Lung microvascular endothelial cell (primary cell): ENCODE data around the gene NRP1. TPM values are rescaled to one million over a fixed set of nuclear protein-coding genes. Genes with fewer than 3 reads are reported as not detected.
"Not testable (repeated sequence)": the region's sequence is repeated elsewhere in the genome, so short reads cannot be mapped to it uniquely, and the experiment has no call there.

Source experiments
- DNase-seq, 2 donors: peaks; one replicate each; pipeline versions ENCODE4 v3.0.0 to v3.0.0-alpha.2; 2010; ENCODE audit warnings: low read depth in 2 of 2
- total RNA-seq: library from RNA; depleted of rRNA; stranded (reverse); fragments of >200 nt; gene quantifications from 2 replicates; pipeline ENCODE4 v1.2.1, GENCODE V29; 2014

Gene NRP1
- total RNA-seq, 1 donor from 2014 or later = 6.5 TPM

DNA sequence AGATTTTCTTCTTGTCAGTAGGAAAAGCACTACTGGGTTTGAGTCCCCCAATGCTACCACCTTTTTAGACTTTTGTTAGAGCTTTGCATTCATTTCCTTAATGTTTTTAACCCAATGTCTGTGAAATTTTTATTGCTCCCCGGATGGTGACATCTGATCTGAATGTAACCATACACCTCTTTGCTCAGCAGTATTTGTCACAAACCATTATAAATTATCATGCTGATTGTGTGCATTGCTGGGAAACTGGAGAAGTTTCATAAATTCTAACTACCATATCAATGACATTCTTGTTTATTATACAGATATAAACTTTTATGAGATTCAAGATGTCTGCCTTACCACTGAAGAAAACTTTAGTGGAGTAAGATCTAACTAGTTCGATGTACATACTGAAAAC, 8.5 kb downstream of the NRP1 start:
- DNase-seq = no peak

DNA sequence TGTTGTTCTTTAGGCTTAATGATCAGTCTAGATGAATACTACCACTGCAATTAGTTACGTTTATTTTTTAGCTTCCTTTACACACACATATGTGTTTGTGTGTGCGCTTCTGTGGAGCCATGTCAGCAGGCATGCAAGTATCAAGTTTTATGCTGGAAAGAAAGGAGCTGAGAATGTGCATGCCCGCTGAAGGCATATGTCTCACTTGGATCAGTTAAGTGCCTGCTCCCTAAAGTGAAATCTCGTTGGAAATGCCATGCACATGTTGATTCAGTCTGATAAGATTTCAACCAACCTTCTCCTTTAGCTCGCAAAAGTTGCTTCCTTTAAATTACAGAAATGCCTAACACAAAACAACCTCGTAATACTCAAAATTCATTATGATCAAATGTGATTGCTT, 10.7 kb downstream of the NRP1 start:
- no peak for DNase-seq

DNA sequence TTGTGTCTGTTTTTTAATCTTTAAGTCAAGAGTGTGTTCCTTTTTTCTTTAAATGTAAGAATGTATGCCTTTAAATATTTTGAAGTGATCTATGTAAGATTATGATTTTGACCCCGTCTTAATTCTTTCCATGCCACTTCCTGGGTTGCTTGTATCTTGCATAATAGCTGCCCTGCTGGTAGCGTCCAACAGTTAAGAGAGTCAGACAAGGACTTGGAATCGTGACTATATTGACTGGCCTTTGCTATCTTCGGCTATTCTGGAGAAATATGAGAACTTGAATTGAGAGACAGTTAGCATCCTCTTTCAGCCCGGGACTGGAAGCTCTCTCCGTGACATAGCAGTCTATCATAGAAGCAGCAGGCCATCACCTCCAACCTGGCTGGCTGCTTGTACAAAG, 13.0 kb downstream of the NRP1 start:
- DNase-seq = no peak

GRCh38 chr10:33320288-33320687, 14.2 kb downstream of the NRP1 start:
- no peak for DNase-seq

GRCh38 chr10:33315891-33316290, 18.6 kb downstream of the NRP1 start:
- peak in 1 of 2 donors; percentile 35 for DNase-seq

DNA sequence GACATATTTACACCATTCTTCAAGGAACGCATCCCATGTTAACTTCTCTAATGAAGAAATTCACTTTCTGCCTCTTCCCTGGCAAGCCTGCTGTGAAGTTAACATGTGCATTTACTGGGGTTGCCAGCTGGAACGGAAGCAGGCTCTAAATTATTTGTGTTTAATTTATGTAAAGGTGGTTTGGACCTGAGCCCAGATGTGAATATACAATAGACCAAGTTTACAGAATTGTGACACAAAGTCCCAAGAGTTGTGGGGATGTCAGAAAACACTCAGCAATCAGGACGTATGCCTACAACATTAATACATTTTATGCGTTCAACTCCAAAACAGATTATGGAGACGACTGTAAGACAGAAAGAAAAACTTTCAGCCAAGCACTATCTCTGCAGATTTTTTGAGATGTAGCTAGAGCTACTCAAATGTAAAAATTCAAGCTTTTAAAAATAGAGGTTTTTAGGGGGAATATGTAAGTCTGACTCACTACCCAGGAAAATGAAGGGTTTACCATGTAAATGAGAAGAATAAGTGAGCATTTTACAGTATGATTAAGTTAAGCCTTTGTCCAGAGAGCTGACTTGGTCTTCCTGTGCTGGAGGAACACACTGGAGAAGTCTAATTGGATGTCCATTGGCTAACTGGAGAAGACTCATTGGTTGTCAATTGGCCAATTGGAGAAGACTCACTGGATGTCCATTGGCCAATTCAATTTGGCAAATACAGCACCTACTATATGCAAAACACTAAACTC, 19.5 kb downstream of the NRP1 start:
- peak; percentile 76 to 83 for DNase-seq

- DNase-seq = peak in 1 of 2 donors; percentile 40
These were observed 22.8 kb downstream of the NRP1 start for GRCh38 chr10:33311640-33312039.

DNA sequence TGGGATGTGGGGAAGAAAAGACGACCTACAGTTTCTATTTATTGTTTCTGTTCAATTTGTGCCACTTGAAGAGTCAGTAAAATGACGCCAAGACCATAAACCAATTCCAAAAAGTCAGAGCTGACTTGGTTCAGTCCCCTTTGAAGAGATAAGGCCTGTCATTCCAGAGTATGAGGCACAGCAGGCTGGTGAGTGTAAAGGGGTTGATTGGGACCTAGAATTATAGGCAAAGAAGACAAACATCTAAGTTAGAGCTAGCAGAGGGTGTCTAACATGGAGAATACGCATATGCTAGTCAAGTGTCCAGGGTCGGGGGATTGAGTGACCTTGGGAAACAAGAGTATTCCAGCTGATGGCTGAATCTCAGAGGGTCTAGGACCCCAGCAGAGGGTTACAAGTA, 23.6 kb downstream of the NRP1 start:
- DNase-seq = no peak

- peak in 1 of 2 donors; percentile 54 for DNase-seq
These were observed 25.1 kb downstream of the NRP1 start for GRCh38 chr10:33309406-33309805.

DNA sequence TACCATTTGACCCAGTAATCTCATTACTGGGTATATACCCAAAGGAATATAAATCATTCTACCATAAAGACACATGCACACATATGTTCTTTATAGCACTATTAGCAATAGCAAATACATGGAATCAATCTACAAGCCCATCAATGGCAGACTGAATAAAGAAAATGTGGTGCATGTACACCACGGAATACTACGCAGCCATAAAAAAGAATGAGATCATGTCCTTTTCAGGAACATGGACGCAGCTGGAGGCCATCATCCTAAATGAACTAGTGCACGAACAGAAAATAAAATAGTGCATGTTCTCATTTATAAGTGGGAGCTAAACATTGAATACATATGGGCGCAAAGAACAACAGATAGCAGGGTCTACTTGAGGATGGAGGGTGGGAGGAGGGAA, 26.6 kb downstream of the NRP1 start:
- no peak for DNase-seq

GRCh38 chr10:33306701-33307519, 27.6 kb downstream of the NRP1 start:
- DNase-seq = peak; percentile 56 to 63

- peak in 1 of 2 donors; percentile 56 for DNase-seq
These were observed 28.3 kb downstream of the NRP1 start for GRCh38 chr10:33306126-33306525.

- no peak for DNase-seq
These were observed 29.8 kb downstream of the NRP1 start for GRCh38 chr10:33304423-33305225.

- DNase-seq = no peak
These were observed 30.5 kb downstream of the NRP1 start for GRCh38 chr10:33303988-33304387.

GRCh38 chr10:33302208-33302829, 32.1 kb downstream of the NRP1 start:
- DNase-seq = peak; percentile 29 to 69

DNA sequence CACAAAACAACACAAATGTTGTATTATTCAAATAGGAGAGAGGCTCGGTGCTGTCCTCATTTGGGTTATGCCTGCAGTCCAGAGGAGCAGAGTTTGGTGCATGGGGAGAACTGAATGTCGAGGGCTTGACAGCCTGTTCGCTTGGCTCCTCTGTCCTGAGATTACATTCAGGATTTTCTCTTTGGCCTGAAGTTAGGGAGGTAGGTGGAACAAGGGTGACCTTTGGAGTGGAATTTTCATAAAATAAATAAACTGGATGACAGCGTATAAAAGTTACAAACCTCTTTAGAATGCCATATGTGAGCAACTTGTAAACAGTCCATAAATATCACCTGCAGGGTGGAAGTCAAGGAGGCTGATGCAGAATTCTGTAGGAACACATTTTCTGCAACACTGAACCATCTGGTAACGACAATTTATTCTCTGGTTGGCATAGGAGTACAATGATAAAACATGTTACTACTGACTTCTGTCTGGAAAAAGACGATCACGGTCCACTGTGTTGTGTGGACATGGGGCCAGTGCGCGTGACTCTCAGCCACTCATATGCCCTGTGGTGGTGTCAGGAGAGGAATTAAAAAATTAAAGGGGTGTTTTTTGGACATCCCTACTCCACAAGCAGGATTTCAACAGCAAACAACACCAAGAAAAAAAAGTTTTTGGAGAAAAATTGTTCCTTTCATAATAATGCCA, 33.2 kb downstream of the NRP1 start:
- DNase-seq = no peak

DNA sequence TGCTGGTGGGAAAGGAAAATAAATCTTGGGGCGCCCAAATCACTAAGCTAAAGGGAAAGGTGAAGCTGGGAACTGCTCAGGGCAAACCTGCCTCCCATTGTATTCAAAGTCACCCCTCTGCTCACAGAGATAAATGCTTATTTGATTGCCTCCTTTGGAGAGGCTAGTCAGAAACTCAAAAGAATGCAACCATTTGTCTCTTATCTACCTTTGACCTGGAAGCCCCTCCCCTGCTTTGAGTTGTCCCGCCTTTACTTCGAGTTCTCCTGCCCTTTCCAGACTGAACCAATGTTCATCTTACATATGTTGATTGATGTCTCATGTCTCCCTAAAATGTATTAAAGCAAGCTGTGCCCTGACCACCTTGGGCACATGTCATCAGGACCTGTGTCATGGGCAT, 33.9 kb downstream of the NRP1 start:
- not testable (repeated sequence) for DNase-seq

DNA sequence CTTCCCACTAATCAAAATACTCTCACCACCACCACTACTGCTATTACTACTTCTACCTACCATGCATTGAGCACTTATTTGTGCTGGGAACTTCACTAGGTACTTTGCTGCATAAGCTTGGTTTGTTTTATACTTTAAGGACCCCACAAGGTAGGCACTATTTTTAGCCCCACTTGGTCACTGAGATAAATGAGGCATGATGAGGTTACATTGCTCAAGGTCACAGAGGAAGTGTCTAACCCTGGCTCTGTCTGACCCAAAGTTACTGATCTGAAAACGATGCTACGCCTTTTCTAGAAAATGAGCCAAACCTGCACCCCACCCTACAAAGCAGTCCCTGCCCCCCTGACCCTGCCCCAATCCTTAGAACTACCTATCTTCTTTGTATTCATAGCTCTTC, 35.6 kb downstream of the NRP1 start:
- no peak for DNase-seq

- no peak for DNase-seq
These were observed 36.4 kb downstream of the NRP1 start for GRCh38 chr10:33298110-33298509.

GRCh38 chr10:33295851-33296250, 38.6 kb downstream of the NRP1 start:
- no peak for DNase-seq
